PC-3 (cell line): Measurements from ENCODE around the gene LACTBL1. TPM values are rescaled to one million over a fixed set of nuclear protein-coding genes. Genes with fewer than 3 reads are reported as not detected.

ENCODE experiments used
- ATAC-seq: fragments of 200-7000 bp; cut with Tn5 transposase; 2 replicates; pipeline ENCODE4 v1.9.1; 2020; ENCODE audit warnings: mild to moderate bottlenecking, moderate library complexity
- BruUV-seq: library from RNA; stranded (reverse); fragments of 400-500 nt; replicated peaks from 2 replicates; lab custom pipeline; 2021; lab: Mats Ljungman, UMichigan
- CTCF ChIA-PET: fragments of 300-600 bp; sonication (Branson Sonifier 250); formaldehyde crosslinking; loops from one replicate; lab custom pipeline; 2022; ENCODE audit warnings: antibody characterized with exemption; lab: Charles Lee
- POLR2A ChIA-PET: fragments of 300-600 bp; sonication (Branson Sonifier 250); formaldehyde crosslinking; loops from one replicate; lab custom pipeline; 2022; ENCODE audit warnings: antibody characterized with exemption; ENCODE audit not compliant: unreplicated experiment; lab: Charles Lee
- DNase-seq: peaks from one replicate; pipeline ENCODE4 v3.0.0-alpha.2; 2015
- H2AFZ ChIP-seq: fragments of 300-600 bp; sonication (generic); 2 replicates; pipeline ENCODE4 v1.6.0; 2016; ENCODE audit warnings: antibody characterized with exemption, low read length
- H3F3A ChIP-seq: fragments of 300-600 bp; sonication (generic); one replicate; pipeline ENCODE4 v1.6.0; 2017; ENCODE audit warnings: antibody characterized with exemption, low read length, control low read depth, mild to moderate bottlenecking; ENCODE audit not compliant: unreplicated experiment
- H3K27ac ChIP-seq: fragments of 300-600 bp; sonication (generic); 2 replicates; pipeline ENCODE4 v1.5.1; 2016; ENCODE audit warnings: mild to moderate bottlenecking, low read length
- H3K27me3 ChIP-seq: fragments of 300-600 bp; sonication (generic); 2 replicates; pipeline ENCODE4 v1.6.1; 2016; ENCODE audit warnings: low read length, mixed read lengths
- H3K36me3 ChIP-seq: fragments of 300-600 bp; sonication (generic); 2 replicates; pipeline ENCODE4 v1.6.1; 2016; ENCODE audit warnings: low read depth, mixed run types, low read length, mixed read lengths
- H3K4me1 ChIP-seq: fragments of 300-600 bp; sonication (generic); 2 replicates; pipeline ENCODE4 v1.5.1; 2016; ENCODE audit warnings: low read length; ENCODE audit not compliant: insufficient read depth
- H3K4me2 ChIP-seq: fragments of 300-600 bp; sonication (generic); 2 replicates; pipeline ENCODE4 v1.6.0; 2016; ENCODE audit warnings: low read length
- H3K4me3 ChIP-seq: fragments of 300-600 bp; sonication (generic); 2 replicates; pipeline ENCODE4 v1.5.1; 2016; ENCODE audit warnings: mild to moderate bottlenecking, low read length, mixed read lengths
- H3K79me2 ChIP-seq: fragments of 300-600 bp; sonication (generic); 2 replicates; pipeline ENCODE4 v1.6.1; 2017; ENCODE audit warnings: low read length, mixed read lengths
- H3K9ac ChIP-seq: fragments of 300-600 bp; sonication (generic); 2 replicates; pipeline ENCODE4 v1.6.0; 2016; ENCODE audit warnings: mild to moderate bottlenecking, low read length
- H3K9me2 ChIP-seq: fragments of 300-600 bp; sonication (generic); replicated peaks from 2 replicates; pipeline ENCODE4 v1.6.1; 2016; ENCODE audit warnings: mixed run types, low read length, mixed read lengths
- H3K9me3 ChIP-seq: fragments of 300-600 bp; sonication (generic); 2 replicates; pipeline ENCODE4 v1.6.1; 2016; ENCODE audit warnings: low read length, mixed read lengths
- H4K20me1 ChIP-seq: fragments of 300-600 bp; sonication (generic); 2 replicates; pipeline ENCODE4 v1.6.1; 2016; ENCODE audit warnings: low read length, mixed read lengths
- CTCF ChIP-seq: fragments of 300-600 bp; sonication (generic); conservative IDR thresholded peaks from 2 replicates; pipeline ENCODE4 v1.5.1; 2017; ENCODE audit warnings: antibody characterized with exemption, low read depth, mild to moderate bottlenecking, low read length
- EZH2 ChIP-seq: fragments of 300-600 bp; sonication (generic); IDR thresholded peaks from one replicate; pipeline ENCODE4 v1.6.1; 2017; ENCODE audit warnings: antibody characterized with exemption, mild to moderate bottlenecking, low read length; ENCODE audit not compliant: unreplicated experiment
- EZH2phosphoT487 ChIP-seq: fragments of 300-600 bp; sonication (generic); IDR thresholded peaks from 2 replicates; pipeline ENCODE4 v1.6.1; 2018; ENCODE audit warnings: mild to moderate bottlenecking, antibody characterized with exemption, low read length, borderline replicate concordance
- intact Hi-C: fragments of 100-400 bp; cut with micrococcal nuclease; formaldehyde crosslinking; loops from 2 replicates; pipeline ENCODE4 v1.9.0; 2023
- total RNA-seq: library from RNA; depleted of rRNA; stranded (reverse); fragments of >200 nt; gene quantifications from 2 replicates; pipeline ENCODE4 v1.2.3, GENCODE V29; 2014

The LACTBL1 gene
- total RNA-seq, 1 experiment from 2014 or later = not detected

- TF ChIP-seq EZH2phosphoT487 (no peak), EZH2 (no peak), CTCF (no peak)
- Histone ChIP-seq H3K9me3 (no peaks in the 10 kb centered on the region), H3K4me3 (no peak overlapping the region), H3K4me2 (no peak overlapping the region), H2AFZ (no peak overlapping the region), H3K4me1 (peaks cover 6% of the 10 kb centered on the region; the same call in 1 of the 2 replicates), H3F3A (no peaks in the 10 kb centered on the region), H3K27me3 (no peaks in the 10 kb centered on the region), H3K79me2 (no peaks in the 10 kb centered on the region), H4K20me1 (no peaks in the 10 kb centered on the region), H3K9me2 (no peaks in the 10 kb centered on the region), H3K27ac (no peak overlapping the region), H3K36me3 (no peaks in the 10 kb centered on the region), H3K9ac (no peak overlapping the region)
- POLR2A ChIA-PET = no interaction called here
- no peak for DNase-seq
- BruUV-seq = no TSS peak
- intact Hi-C loops = no loop called here
- no peak for ATAC-seq
- CTCF ChIA-PET = no interaction called here
These were observed 2.6 kb downstream of the LACTBL1 start for GRCh38 chr1:22970096-22970495.

- ChIA-PET CTCF (no interaction called here), POLR2A (no interaction called here)
- Histone ChIP-seq H3K4me3 (no peak overlapping the region), H4K20me1 (no peaks in the 10 kb centered on the region), H3K27me3 (no peaks in the 10 kb centered on the region), H3K27ac (no peak overlapping the region), H3K36me3 (no peaks in the 10 kb centered on the region), H2AFZ (no peak overlapping the region; the same call in 1 of the 2 replicates), H3K4me1 (peaks cover 6% of the 10 kb centered on the region; the same call in 1 of the 2 replicates), H3F3A (no peaks in the 10 kb centered on the region), H3K79me2 (no peaks in the 10 kb centered on the region), H3K9me2 (no peaks in the 10 kb centered on the region), H3K4me2 (no peak overlapping the region), H3K9me3 (no peaks in the 10 kb centered on the region), H3K9ac (no peak overlapping the region)
- ATAC-seq (peak; percentile 78), DNase-seq (peak; percentile 71)
- TF ChIP-seq EZH2phosphoT487 (no peak), CTCF (no peak), EZH2 (no peak)
- BruUV-seq = no TSS peak
- intact Hi-C loops = no loop called here
These were observed 3.4 kb downstream of the LACTBL1 start for GRCh38 chr1:22969304-22969709.

GRCh38 chr1:22967833-22968232 lies 4.8 kb downstream of the LACTBL1 start:
- CTCF ChIA-PET = no interaction called here
- BruUV-seq = no TSS peak
- intact Hi-C loops = no loop called here

More at GRCh38 chr1:22967833-22968232, 4.8 kb downstream of the LACTBL1 start:
- Histone ChIP-seq H2AFZ (no peak overlapping the region), H3K36me3 (no peaks in the 10 kb centered on the region), H3K9me3 (no peaks in the 10 kb centered on the region), H3K9me2 (no peaks in the 10 kb centered on the region), H3K9ac (no peak overlapping the region), H3K27me3 (no peaks in the 10 kb centered on the region), H3K4me3 (no peak overlapping the region), H3K4me1 (peaks cover 6% of the 10 kb centered on the region; the same call in 1 of the 2 replicates), H3K27ac (no peak overlapping the region), H3K79me2 (no peaks in the 10 kb centered on the region), H3K4me2 (no peak overlapping the region), H3F3A (no peaks in the 10 kb centered on the region), H4K20me1 (no peaks in the 10 kb centered on the region)
- POLR2A ChIA-PET = interaction anchor here (0.6 kb wide), 1 partner anchor 176 kb away, joined by 3 read pairs; no protein-coding TSS in a partner anchor
- TF ChIP-seq EZH2 = no peak
- no peak for TF ChIP-seq CTCF
- no peak for TF ChIP-seq EZH2phosphoT487
- no peak for DNase-seq
- ATAC-seq = no peak
